K562 (cell line): ENCODE measurements around the gene SH2B2. TPM values are rescaled to one million over a fixed set of nuclear protein-coding genes. Genes with fewer than 3 reads are reported as not detected.

Experiments
- ATAC-seq: fragments of 200-7000 bp; cut with Tn5 transposase; 3 replicates; pipeline ENCODE4 v1.9.1; 2020; ENCODE audit warnings: moderate library complexity
- BruUV-seq: library from RNA; stranded (reverse); fragments of 400-500 nt; replicated peaks from 2 replicates; lab custom pipeline; 2021; lab: Mats Ljungman, UMichigan
- CTCF ChIA-PET: fragments of 300-600 bp; formaldehyde crosslinking; extraction: SDS; loops from one replicate; lab custom pipeline; 2021; ENCODE audit warnings: low intra/inter-chr PET ratio; lab: Yijun Ruan, JAX
- POLR2A ChIA-PET: fragments of 300-600, 350-650 bp; sonication (Branson Sonifier 250); formaldehyde crosslinking; extraction: SDS; loops from one replicate; lab custom pipeline; 2021; ENCODE audit warnings: antibody characterized with exemption, inconsistent platforms; lab: Yijun Ruan, JAX
- DNase-seq, 4 experiments: peaks; one replicate each; pipeline versions ENCODE4 v3.0.0 to v3.0.0-alpha.2; 2011 to 2018; ENCODE audit warnings: low spot score in 3 of 4, mixed read lengths in 3 of 4; ENCODE audit errors: extremely low read depth in 1 of 4
- FAIRE-seq: peaks from 2 replicates; lab custom pipeline; 2011; peaks lifted over from hg19 to GRCh38; lab: Jason Lieb, UNC
- H2AFZ ChIP-seq: 2 replicates; pipeline ENCODE4 v1.6.0; 2011; ENCODE audit warnings: low read depth, low read length, control low read depth, inconsistent platforms
- H3K27ac ChIP-seq: fragments of 200-600 bp; 3 replicates; pipeline ENCODE4 v1.8.0; 2011; ENCODE audit warnings: low read depth, mild to moderate bottlenecking, control low read depth, inconsistent platforms, low read length, moderate library complexity, mixed read lengths; ENCODE audit errors: extremely low read depth
- H3K27me3 ChIP-seq, 2 experiments: fragments of 300-600 bp in 1 of 2; 2 replicates in 1 of 2; 3 replicates in 1 of 2; pipeline versions ENCODE4 v1.6.0 to v1.8.0; 2011; ENCODE audit warnings: inconsistent platforms in 2 of 2, low read length in 2 of 2, mild to moderate bottlenecking in 1 of 2, mixed read lengths in 1 of 2, moderate library complexity in 1 of 2; ENCODE audit not compliant: control insufficient read depth in 2 of 2, insufficient read depth in 2 of 2
- H3K36me3 ChIP-seq: fragments of 300-600 bp; 3 replicates; pipeline ENCODE4 v1.8.0; 2011; ENCODE audit warnings: mild to moderate bottlenecking, low read length, inconsistent platforms; ENCODE audit not compliant: control insufficient read depth, insufficient read depth
- H3K4me1 ChIP-seq, 2 experiments: fragments of 200-600 bp in 1 of 2; replicated peaks in 1 of 2; 2 replicates in 1 of 2; 3 replicates in 1 of 2; pipeline versions ENCODE4 v1.5.1 to v1.8.0; 2011; ENCODE audit warnings: inconsistent platforms in 2 of 2, low read length in 2 of 2, mild to moderate bottlenecking in 1 of 2, mixed read lengths in 1 of 2, moderate library complexity in 1 of 2; ENCODE audit not compliant: control insufficient read depth in 2 of 2, insufficient read depth in 2 of 2
- H3K4me2 ChIP-seq: 2 replicates; pipeline ENCODE4 v1.6.1; 2011; ENCODE audit warnings: low read length, control low read depth, inconsistent platforms, mixed read lengths; ENCODE audit not compliant: insufficient read depth
- H3K4me3 ChIP-seq: fragments of 200-600 bp; sonication (generic), shearing (Covaris generic); 2 replicates; pipeline ENCODE4 v1.5.1; 2016; ENCODE audit warnings: control low read depth, inconsistent platforms
- H3K79me2 ChIP-seq: fragments of 200-600 bp; 3 replicates; pipeline ENCODE4 v1.8.0; 2011; ENCODE audit warnings: low read length, inconsistent platforms; ENCODE audit not compliant: control insufficient read depth, insufficient read depth
- H3K9ac ChIP-seq, 2 experiments: 2 replicates each; pipeline versions ENCODE4 v1.6.0 to v1.6.1; 2011; ENCODE audit warnings: low read depth in 2 of 2, low read length in 2 of 2, control low read depth in 1 of 2, inconsistent platforms in 1 of 2, mild to moderate bottlenecking in 1 of 2, mixed read lengths in 1 of 2; ENCODE audit not compliant: insufficient read depth in 1 of 2
- H3K9me1 ChIP-seq: one replicate; pipeline ENCODE4 v1.6.0; 2011; ENCODE audit warnings: inconsistent platforms, mild to moderate bottlenecking, low read length, moderate library complexity; ENCODE audit not compliant: control insufficient read depth, insufficient read depth
- H3K9me3 ChIP-seq: replicated peaks from 2 replicates; pipeline ENCODE4 v1.5.1; 2011; ENCODE audit warnings: low read depth, low read length, inconsistent platforms; ENCODE audit not compliant: control insufficient read depth, insufficient read depth
- H4K20me1 ChIP-seq: replicated peaks from 2 replicates; pipeline ENCODE4 v1.6.1; 2011; ENCODE audit warnings: low read length, inconsistent platforms, mixed read lengths; ENCODE audit not compliant: control insufficient read depth, insufficient read depth
- BCOR ChIP-seq: fragments of 450-650 bp; IDR thresholded peaks from 2 replicates; pipeline ENCODE4 v1.6.1; 2016
- C11orf30 ChIP-seq: fragments of 450-650 bp; IDR thresholded peaks from 2 replicates; pipeline ENCODE4 v1.6.1; 2016; ENCODE audit warnings: low read depth, mild to moderate bottlenecking
- CBX2 ChIP-seq: fragments of 200-600 bp; sonication (generic); IDR thresholded peaks from one replicate; pipeline ENCODE4 v1.6.1; 2012; ENCODE audit warnings: mild to moderate bottlenecking, low read length, inconsistent platforms; ENCODE audit not compliant: insufficient read depth, poor library complexity, severe bottlenecking
- KDM1A ChIP-seq, 2 experiments: fragments of 450-650 bp; IDR thresholded peaks; 2 replicates each; pipeline ENCODE4 v1.6.1; 2016; ENCODE audit warnings: mild to moderate bottlenecking in 2 of 2
- RBM25 ChIP-seq: fragments of 200-400 bp; formaldehyde crosslinking; IDR thresholded peaks from 2 replicates; pipeline ENCODE4 v1.6.1; 2018; ENCODE audit warnings: low read length, low read depth, moderate library complexity; ENCODE audit not compliant: severe bottlenecking
- ZNF24 ChIP-seq: fragments of 450-650 bp; IDR thresholded peaks from 2 replicates; pipeline ENCODE4 v1.6.1; 2016
- WGBS: fragments of 100-300 bp; shearing (Covaris generic); methylation state at CpG from one replicate; pipeline ENCODE4 v1.1.6; 2016; ENCODE audit warnings: low coverage, mixed read lengths; ENCODE audit not compliant: insufficient coverage; ENCODE audit errors: missing lambda C conversion rate; 5-methylcytosine and 5-hydroxymethylcytosine counted together
- in situ Hi-C: fragments of 300-500 bp; cut with MboI; formaldehyde crosslinking; loops from 4 replicates; pipeline ENCODE4 v1.15.0; 2018; ENCODE audit warnings: inconsistent platforms, mixed read lengths
- intact Hi-C: fragments of 100-400 bp; cut with micrococcal nuclease; formaldehyde crosslinking; loops from 2 replicates; pipeline ENCODE4 v1.14.2; 2022
- polyA plus RNA-seq, 8 experiments: library from polyadenylated mRNA; depleted of rRNA in 4 of 8; stranded (reverse) in 5 of 8; unstranded in 3 of 8; fragments of >200 nt; fragmentation: Nextera tagmentation in 2 of 8; fragmentation: Illumina TruSeq in 1 of 8; extraction: Ambion mirVana in 2 of 8; extraction: Trizol in 1 of 8; gene quantifications; 2 replicates each; pipeline versions ENCODE4 v1.2.1 to v1.2.3, GENCODE V29; 2011 to 2014; ENCODE audit warnings: inconsistent platforms in 1 of 8, missing spikeins in 1 of 8
- total RNA-seq, 7 experiments: library from RNA; depleted of rRNA in 6 of 7; stranded (reverse); fragments of >200 nt in 6 of 7; fragmentation: Illumina TruSeq in 2 of 7; extraction: Trizol in 2 of 7; gene quantifications; 2 replicates each; pipeline versions ENCODE4 v1.2.1 to v1.2.3, GENCODE V29; 2011 to 2021; ENCODE audit warnings: low replicate concordance in 1 of 7
- TF ChIP-seq, protein P1 (sequence below), 2 experiments: fragments of 250-450 bp in 1 of 2; fragments of 450-650 bp in 1 of 2; sonication (Bioruptor Pico) in 1 of 2; IDR thresholded peaks; 2 replicates each; pipeline versions ENCODE4 v1.6.1 to v1.8.0; 2016 to 2021; ENCODE audit warnings: mild to moderate bottlenecking in 2 of 2, moderate library complexity in 2 of 2, missing compliant biosample characterization in 1 of 2, missing genetic modification characterization in 1 of 2
- TF ChIP-seq, protein P2 (sequence below): fragments of 250-450 bp; sonication (Bioruptor Pico); IDR thresholded peaks from 2 replicates; pipeline ENCODE4 v1.4.0; 2020; ENCODE audit warnings: mild to moderate bottlenecking, moderate library complexity

SH2B2 gene
- total and polyA plus RNA-seq, 9 of the 15 experiments (the other 6 are each of a cell fraction or from before 2014, with no cell fraction given), result 0.03 to 0.89 (median 0.07) TPM; not detected in 4

DNA sequence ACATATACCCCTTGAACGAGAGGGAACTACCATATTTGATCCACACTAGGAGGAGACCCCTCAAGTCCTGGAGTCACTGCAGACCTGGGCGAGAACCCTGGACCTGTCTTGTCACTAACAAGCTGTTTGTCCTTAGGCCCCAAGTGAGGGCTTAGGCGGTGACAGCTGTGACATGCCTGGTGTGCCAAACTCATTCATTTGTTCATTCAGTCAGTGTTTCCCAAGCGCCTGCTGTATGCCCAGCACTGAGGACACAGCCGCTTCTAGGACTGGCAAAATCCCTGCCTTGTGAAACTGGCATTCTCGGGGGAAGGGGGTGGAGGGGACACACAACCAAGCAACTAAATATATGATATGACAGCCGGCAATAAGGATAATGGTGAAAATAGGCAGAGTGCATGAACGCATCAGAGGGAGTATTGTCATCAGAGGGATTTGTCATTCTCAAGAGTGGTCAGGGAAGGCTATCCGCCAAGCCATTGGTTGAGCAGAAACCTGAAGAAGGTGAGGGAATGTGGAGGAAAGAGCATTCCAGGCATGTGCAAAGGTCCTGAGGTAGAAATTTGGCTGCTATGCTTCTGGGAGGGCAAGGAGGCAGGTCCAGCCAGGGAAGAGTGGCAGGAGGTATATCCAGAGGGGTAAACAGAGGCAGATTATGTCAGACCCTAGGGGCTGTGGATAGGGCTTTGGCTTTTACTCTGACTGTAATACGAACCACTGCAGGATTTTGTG lies 11.0 kb downstream of the SH2B2 start:
- no peak for ATAC-seq
- no peak overlapping the region for H3K27ac ChIP-seq
- BruUV-seq, result no TSS peak

More for the DNA sequence above, 11.0 kb downstream of the SH2B2 start:
- peaks cover 6% of the 10 kb centered on the region; the same call in 1 of the 2 replicates for H4K20me1 ChIP-seq
- ChIA-PET CTCF (no interaction called here), POLR2A (interaction anchor here (0.6 to 1.0 kb wide), 3 partner anchors 10 to 762 kb away, joined by 4 to 5 read pairs (median 4); no protein-coding TSS in a partner anchor)
- H3K79me2 ChIP-seq, result no peaks in the 10 kb centered on the region
- peaks cover 50 to 90% of the 10 kb centered on the region in 2 experiments; a peak in 4 of 5 replicates for H3K27me3 ChIP-seq
- H2AFZ ChIP-seq, result no peak overlapping the region
- no peaks in the 10 kb centered on the region for H3K36me3 ChIP-seq
- in situ Hi-C loops, result no loop called here
- H3K9me1 ChIP-seq, result no peaks in the 10 kb centered on the region
- H3K4me3 ChIP-seq, result no peak overlapping the region
- no peak overlapping the region for H3K9ac ChIP-seq
- DNase-seq (no peak), FAIRE-seq (peak; percentile 46)
- H3K4me1 ChIP-seq, result peaks cover 0 to 20% of the 10 kb centered on the region in 2 experiments; a peak in 1 of 5 replicates
- H3K9me3 ChIP-seq, result no peaks in the 10 kb centered on the region
- intact Hi-C loops, result no loop called here
- 4% methylated on average over 10 of the region's 10 CpGs for WGBS
- no peak overlapping the region for H3K4me2 ChIP-seq
- peak in 1 of 2 experiments; percentile 43; a peak in 1 of 4 replicates for TF ChIP-seq KDM1A (IDR thresholded peaks at IDR 0.05)
- peak; percentile 6 for TF ChIP-seq CBX2
- TF ChIP-seq, protein P1, sequence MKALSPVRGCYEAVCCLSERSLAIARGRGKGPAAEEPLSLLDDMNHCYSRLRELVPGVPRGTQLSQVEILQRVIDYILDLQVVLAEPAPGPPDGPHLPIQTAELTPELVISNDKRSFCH (CRISPR knock-in tag; IDR thresholded peaks at IDR 0.05), result no peak
- TF ChIP-seq, protein P1 (tag; IDR thresholded peaks at IDR 0.05), result no peak
- peak; percentile 58; the same call in 1 of the 2 replicates for TF ChIP-seq BCOR
- TF ChIP-seq, protein P2, sequence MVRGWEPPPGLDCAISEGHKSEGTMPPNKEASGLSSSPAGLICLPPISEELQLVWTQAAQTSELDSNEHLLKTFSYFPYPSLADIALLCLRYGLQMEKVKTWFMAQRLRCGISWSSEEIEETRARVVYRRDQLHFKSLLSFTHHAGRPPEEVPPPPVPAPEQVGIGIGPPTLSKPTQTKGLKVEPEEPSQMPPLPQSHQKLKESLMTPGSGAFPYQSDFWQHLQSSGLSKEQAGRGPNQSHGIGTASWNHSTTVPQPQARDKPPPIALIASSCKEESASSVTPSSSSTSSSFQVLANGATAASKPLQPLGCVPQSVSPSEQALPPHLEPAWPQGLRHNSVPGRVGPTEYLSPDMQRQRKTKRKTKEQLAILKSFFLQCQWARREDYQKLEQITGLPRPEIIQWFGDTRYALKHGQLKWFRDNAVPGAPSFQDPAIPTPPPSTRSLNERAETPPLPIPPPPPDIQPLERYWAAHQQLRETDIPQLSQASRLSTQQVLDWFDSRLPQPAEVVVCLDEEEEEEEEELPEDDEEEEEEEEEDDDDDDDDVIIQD (CRISPR knock-in tag), result no peak
- peak; percentile 63 for TF ChIP-seq RBM25
- TF ChIP-seq ZNF24, result peak; percentile 73; the same call in 1 of the 2 replicates
- no peak for TF ChIP-seq C11orf30
